GM19193 (cell line): ENCODE measurements around the gene CSNK1G2.

ENCODE experiments used
- POLR2A ChIP-seq: IDR thresholded peaks from 4 replicates; pipeline ENCODE4 v1.6.1; 2011; ENCODE audit not compliant: insufficient read depth, insufficient read length; ENCODE audit errors: extremely low read depth

Gene CSNK1G2

DNA sequence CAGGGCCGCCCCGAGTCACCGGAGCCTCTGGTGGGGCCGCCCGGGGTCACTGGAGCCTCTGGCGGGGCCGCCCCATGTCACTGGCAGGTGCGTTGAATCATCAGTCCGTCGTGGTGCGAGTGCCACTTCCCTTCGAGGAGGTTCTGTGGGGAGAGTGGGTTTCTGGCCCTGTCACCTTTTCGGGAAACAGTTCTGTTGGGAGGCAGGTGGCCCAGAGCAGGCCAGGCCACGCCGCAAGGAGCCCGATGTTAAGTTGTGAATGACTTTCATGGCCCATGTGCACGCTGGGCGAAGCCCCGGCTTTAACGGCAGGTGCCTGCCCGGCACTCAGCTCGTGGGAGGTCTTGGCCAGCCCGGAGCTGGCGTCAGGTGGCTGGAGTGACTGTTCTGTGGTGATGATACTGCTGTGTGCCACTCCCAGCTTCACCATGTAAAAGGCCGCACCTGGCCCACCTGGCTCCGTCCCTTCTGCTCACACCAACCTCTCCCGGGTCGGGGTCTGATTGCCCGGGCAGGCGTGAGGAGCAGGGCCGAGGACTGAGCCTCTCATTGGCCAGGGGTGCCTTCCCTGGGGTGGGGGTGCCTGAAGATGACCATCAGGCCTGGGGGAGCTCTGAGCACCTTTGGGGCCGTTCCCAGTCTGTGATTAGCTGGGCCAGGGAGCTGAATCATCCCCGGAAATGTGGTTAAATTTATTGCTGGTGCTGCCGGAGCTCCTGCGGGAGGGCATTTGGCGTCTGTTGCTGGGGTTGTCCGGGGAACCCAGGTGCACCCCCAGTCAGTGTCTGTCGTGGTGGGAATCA, 29.2 kb downstream of the CSNK1G2 start:
- no peak for TF ChIP-seq POLR2A

DNA sequence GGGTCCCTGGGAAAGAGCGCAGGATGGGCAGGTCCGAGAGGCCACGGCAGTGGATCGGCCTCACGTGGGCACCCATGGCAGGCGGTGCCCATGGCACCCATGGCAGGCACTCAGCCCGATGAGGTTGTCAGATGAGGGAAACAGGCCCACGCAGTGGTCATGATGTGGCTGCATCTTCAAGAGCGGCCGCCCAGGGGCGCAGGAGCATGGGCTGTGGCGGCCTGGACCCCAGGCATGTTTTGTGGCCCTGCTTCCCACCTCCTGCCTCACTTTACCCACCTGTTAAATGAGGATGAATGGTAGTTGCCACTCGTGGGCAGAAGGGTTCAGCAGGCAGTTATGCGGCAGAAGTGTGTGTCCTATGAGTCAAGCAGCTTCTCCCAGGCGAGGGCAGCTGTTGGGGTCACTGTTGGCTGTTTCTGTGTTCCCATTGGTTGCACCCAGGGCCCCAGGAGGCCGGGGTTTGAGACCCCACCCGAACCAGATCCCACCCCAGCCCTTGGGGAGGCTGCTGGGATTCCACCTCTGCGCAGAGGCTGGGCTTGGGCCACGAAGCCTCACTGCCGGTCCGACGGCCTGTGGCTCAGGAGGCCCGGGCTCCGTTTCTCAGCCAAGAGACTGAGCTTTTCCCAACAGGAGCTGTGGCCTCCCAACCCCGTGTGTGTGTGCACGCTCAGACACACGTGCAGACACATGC, 30.0 kb downstream of the CSNK1G2 start:
- TF ChIP-seq POLR2A = no peak

DNA sequence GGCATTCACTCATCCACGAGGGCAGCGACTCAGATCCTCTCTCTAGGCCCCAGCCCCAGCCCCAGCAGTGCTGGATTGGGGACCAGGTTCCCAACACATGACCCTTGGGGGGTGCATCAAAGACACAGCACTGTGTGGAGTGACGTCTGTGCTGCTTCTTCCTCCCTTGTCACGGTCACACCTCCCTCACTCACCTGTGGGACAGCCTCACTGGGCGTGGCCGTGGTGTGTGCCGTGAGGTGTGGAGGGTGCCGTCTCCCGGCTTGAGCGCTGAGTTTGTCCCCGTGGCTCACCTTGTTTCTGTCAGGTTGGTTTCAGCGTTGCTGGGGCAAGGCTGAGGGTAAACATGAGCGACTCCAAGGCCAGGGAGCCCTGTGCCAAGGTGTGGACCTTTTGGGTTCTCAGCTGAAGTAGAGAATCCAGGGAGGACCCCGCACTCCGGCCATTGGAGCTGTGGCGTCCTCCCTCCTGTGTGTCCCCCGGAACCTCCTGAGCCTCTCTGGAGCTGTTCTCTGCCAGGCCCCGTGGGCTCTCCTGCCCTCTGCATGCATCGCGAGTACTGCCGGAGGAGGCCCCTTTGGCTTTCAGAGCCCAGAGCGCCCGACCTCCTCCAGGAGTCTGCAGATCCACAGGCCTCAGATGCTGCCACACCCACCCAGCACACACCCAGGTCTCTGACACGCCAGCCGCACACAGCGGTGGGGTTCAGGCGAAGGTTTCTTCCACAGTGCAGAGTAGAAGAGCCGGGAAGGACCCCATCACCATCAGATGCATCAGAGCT, 33.6 kb downstream of the CSNK1G2 start:
- no peak for TF ChIP-seq POLR2A

DNA sequence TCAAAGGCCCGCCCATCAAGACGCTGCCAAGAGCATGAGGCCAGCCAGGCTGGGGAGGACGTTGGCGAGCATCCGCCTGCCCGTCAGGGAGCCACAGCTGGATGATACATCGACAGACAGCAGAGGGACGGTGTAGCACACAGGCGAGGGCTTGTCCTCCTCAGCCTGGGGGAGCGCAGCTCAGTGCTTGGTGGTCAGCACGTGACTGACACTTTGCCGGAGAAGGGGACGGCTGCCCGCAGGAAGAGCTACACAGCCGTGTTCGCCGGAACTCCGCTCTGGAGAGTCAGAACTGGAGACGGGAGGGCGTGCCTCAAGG, 34.1 kb downstream of the CSNK1G2 start:
- no peak for TF ChIP-seq POLR2A

DNA sequence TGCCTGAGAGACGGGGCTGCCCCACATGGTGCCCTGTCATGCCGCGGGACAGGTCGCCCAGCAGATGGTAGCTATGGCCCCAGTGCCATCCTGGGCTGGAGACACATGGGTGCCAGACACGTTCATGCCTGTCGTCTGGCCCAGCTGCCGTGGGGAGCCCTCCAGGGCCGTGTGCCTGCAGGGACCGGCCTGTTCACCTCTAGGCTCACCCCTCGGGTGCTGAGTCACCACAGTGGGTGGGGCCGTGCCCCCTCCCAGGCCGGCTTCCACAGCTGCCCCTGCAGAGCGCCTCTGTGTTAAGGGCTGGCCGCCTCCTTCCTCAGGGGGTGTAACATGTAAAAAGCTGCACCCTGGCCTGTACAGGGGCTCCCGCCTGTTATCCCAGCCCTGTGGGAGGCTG, 36.1 kb downstream of the CSNK1G2 start:
- no peak for TF ChIP-seq POLR2A

DNA sequence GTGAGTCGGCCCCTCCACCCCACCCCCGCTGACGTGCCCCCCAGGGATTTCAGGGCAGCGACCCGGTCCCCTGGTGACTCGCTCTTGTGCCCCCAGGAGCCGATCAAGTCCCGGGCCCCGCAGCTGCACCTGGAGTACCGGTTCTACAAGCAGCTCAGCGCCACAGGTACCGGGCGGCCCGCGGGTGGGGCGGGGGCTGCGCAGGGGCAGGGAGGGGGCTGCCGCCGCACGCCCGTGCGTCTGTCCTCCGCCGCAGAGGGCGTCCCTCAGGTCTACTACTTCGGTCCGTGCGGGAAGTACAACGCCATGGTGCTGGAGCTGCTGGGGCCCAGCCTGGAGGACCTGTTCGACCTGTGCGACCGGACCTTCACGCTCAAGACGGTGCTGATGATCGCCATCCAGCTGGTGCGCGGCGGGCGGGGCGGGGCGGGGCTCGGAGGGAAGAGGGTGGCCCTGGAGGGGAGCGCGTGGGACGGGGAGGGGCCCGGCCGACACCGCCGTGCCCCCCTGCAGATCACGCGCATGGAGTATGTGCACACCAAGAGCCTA, 37.4 kb downstream of the CSNK1G2 start:
- no peak for TF ChIP-seq POLR2A

DNA sequence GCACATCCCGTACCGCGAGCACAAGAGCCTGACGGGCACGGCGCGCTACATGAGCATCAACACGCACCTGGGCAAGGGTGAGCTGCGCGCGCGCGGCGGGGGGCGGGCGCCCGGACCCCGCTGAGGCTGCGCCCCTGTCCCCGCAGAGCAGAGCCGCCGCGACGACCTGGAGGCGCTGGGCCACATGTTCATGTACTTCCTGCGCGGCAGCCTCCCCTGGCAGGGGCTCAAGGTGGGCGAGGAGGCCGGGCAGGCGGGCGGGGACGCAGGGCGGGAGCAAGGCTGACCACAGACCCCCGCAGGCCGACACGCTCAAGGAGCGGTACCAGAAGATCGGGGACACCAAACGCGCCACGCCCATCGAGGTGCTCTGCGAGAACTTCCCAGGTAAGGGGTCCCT, 38.0 kb downstream of the CSNK1G2 start:
- TF ChIP-seq POLR2A = no peak

DNA sequence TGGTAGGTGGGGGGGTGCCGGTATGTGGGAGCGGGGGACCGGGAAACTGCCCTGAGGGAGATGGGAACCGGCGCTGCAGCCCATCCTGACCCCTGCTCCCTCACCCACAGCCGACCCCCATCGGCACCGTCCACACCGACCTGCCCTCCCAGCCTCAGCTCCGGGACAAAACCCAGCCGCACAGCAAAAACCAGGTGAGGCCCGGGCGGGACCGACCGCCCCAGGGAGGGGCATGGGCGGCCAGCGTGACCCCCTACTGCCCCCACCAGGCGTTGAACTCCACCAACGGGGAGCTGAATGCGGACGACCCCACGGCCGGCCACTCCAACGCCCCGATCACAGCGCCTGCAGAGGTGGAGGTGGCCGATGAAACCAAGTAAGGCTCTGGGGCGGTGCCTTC, 38.7 kb downstream of the CSNK1G2 start:
- TF ChIP-seq POLR2A = no peak

DNA sequence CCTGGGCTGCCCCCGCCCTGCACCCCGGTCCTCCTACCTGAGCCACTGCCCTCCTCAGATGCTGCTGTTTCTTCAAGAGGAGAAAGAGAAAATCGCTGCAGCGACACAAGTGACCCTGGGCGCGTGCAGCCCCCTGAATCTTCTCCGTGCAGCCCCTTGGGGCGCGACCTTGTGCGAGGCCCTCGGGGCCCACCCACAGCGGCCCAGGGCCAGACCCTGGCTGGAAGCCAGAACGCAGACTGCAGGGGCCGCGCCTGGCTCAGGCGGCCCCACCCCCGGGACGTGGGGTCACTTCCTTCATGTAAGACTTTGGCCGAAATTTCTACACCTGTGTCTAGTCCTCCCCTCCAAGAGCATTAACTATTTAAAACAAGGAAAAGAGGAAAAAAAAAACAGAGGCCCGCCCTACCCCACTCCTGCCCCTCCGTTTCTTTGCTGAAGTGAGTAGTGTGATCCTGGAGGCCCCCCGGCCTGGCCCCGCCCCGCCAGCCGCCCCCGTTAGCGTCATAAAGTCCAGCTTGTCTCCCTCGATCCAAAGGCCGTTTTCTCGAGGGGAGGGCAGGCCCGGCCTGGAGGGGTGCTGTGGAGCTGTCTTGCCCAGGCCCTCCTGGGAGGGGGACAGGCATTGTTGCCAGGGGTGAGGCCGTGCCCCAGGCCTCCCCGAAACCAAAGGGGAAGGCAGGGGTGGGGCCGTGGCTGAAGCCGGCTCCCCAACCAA, 39.3 kb downstream of the CSNK1G2 start:
- TF ChIP-seq POLR2A = no peak

DNA sequence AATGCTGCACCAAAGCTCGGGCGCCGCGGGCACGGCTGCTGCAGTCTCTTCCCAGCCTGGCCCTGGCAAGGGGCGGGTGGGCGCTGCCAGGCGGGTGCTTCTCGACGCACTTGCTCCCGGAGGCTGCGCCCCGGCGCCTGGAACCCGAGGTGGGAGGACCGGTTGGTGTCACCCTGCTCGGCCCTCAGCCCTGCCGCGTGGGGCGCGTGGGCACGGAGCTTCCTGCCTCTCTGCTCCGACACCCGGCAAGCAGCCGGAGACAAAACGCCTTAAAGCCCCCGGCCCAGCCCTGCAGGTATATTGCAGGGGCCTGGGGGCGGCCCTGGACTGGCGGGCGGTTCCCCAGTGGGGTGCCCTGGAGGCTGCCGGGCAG, 39.8 kb downstream of the CSNK1G2 start:
- no peak for TF ChIP-seq POLR2A

DNA sequence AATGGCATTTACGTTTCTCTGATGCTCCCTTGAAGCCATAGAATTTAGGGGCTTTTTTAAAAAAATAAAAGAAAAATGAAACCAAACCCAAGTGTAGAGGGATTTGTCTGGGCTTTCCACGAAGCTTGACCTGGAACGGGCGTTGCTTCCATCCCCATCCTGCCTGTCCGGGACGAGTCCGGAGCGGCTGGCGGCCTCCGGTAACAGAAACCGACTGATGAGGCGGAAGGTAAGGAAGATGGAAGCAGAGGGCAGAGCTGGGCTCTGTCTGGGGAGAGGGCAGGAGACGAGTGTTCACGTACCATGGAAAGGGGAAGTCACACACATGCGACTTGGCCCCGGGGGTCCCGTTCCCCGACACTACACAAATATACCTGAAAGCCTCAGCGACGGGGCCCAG, 40.3 kb downstream of the CSNK1G2 start:
- TF ChIP-seq POLR2A = no peak

DNA sequence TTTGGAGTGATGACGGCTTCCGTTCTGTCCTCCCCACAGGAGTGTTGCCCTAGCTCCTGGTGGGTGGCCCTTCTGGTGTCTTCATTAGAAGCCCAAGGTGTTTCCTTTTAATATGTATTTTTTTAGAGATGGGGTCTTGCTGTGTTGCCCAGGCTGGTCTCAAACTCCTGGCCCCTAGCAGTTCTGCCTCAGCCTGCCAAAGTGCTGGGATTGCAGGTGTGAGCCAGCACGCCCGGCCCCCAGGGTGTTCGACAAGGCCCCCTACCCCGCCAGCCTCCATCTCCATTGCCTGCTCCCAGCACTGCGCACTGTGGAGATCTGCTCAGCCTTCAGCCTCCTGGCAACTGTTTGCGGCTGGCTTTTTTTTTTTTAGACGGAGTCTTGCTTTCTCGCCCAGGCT, 43.4 kb downstream of the CSNK1G2 start:
- TF ChIP-seq POLR2A = no peak

DNA sequence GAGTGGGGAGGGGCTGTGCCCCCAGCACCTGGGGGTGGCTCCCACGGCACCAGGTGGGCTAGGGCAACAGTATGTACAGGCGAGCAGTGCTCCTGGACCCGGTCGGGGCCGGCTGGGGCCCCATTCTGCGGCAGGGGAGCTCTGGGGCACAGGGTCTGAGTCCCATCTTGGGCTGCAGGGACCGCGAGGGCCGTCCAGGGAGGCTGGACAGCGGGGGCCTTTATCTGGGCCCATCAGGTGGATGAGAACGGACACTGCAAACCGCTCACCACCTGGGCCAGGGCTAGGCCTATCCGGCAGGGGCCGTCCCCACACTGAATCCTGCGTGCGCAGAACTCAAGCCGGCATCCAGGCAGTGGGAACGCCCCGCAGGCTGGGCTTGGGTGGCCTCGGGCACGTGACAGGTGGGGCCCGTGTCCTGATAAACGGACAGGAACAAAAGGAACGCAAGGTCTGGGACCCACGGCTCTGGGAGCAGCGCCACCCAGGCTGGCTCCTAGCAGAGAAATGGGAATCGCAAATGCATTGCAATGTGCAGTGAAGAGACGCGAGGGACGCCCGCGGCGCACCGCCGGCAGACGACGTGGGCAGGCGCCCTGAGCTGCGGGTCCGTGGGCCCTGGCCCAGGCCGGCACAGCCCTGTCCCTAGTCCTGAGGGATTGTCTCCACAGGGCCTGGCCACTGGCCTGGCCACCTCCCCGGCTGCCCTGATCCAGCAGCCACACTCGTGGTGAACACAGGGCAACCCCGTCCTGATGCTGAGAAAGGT, 44.8 kb downstream of the CSNK1G2 start:
- TF ChIP-seq POLR2A = no peak

DNA sequence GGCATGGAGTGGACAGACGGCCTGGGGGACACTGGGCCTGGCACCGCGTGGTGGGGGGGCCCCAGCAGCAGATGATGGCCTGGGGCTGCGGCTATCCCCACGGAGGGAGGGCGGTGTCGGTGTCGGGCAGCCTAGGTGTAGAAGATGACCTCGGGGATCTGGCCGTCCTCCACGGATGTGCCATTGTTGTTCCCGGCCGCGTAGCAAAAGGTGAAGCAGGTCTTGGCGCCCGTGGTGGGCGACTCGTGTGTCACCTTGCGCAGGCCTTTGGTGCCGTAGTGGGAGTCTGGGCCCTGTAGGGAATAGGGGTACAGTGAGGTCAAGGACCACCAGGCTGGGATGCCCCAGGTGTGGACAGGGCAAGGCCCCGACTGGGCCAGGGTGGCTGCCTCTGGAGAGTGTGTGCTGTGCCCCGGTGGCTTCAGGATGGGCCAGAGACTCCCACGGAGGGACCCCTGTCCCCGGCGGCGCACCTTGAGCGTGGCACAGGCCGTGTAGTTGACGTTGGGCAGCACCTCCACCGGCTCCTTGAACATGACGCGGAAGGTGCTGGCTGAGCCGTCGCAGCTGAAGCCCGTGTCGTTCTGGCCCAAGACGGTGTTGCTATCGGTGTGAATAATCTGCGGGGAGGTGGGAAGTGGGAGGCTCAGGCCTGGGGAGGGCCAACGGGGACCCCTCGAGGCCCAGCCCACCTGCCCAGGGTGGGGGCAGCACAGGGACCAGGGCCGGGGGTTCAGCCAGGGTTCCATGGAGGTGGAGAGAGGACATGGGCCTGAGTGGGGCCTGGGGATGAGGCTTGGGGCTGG, 45.6 kb downstream of the CSNK1G2 start:
- TF ChIP-seq POLR2A = peak; percentile 12
